HG03108 (cell line): ENCODE results near the gene ZBP1.

Experiments used
- ATAC-seq: cut with Tn5 transposase; IDR thresholded peaks from one replicate; pipeline ENCODE4 v1.9.1; 2021; ENCODE audit warnings: moderate library complexity; ENCODE audit not compliant: unreplicated experiment

The ZBP1 gene

GRCh38 chr20:57658833-57659516, 38.7 kb upstream of the ZBP1 start:
- no peak for ATAC-seq

- ATAC-seq = no peak
These were observed 38.2 kb upstream of the ZBP1 start for GRCh38 chr20:57658447-57658832.

DNA sequence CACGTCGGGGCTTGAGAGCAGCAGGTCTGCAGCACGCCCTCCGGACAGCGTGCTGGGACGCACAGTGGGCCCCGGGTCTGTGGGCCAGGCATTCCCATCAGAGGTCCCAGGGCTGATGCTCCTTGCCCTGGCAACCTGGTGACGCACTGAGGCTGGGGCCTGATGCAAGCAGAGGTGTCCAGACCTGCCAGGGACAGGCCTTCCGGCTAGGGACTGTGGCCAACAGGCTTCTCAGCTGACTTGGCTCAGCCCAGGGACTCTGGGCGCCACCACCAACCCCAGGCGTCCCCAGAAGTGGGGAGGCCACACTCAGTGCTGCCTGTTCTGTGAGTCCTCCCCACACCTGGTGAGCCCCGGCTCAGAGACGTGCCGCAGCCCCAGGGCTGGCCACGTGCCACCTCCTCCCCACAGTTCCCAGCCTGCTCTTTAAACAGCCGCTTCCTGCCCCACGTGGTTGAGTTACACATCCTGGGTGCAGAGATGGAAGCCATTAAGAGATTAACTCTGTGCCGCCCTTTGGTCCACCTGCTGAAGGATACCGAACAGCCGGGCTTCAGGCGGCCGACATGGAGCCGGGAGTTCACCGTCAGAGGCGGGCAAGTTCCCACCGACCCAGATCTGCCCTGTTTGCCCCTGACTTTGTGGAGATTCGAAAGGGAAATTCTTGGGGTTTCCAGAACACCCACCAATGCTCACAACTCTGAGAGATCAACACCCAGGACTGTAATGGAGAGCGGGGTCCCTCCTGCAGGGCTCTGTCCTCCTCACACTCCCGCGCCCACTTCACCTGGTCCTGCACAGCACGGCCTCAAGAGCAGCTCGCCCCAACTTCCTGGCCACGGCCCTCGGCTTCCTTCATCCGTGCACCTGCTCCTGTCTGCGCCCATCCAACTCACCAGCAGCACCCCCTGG, 37.6 kb upstream of the ZBP1 start:
- ATAC-seq = no peak

DNA sequence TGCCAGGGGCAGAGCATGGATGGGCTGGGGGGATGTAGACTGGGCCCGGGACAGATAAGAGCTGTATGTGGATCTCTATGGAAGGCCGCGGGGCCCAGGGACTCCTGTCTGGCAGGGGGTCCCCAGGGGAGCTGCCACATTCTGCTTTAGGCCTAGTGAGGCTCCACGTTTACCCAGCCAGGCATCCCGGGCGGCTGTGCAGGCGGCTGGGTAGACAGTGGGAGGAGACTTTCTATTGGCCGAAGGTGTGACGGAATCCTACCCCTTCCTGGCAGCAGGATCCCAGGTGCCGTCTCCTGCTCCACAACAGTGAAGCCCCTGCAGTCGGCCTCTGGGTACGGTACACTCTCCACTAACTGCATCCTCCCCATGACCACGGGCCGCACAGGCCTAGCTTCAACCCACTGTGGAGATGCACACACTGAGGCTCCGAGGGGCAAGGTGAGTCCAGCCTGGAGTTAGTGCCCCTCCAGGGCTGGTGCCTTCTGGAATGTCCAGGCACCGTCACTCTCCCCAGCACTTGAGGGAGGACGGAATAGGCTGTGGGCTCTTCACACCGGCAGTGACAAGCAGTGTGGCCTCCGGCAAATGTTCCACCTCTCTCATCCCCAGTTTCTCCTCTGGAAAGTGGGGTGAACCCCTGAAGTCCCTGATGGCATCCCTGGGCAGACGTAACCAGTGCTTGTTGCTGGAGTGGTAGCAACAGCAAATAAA, 36.8 kb upstream of the ZBP1 start:
- no peak for ATAC-seq

DNA sequence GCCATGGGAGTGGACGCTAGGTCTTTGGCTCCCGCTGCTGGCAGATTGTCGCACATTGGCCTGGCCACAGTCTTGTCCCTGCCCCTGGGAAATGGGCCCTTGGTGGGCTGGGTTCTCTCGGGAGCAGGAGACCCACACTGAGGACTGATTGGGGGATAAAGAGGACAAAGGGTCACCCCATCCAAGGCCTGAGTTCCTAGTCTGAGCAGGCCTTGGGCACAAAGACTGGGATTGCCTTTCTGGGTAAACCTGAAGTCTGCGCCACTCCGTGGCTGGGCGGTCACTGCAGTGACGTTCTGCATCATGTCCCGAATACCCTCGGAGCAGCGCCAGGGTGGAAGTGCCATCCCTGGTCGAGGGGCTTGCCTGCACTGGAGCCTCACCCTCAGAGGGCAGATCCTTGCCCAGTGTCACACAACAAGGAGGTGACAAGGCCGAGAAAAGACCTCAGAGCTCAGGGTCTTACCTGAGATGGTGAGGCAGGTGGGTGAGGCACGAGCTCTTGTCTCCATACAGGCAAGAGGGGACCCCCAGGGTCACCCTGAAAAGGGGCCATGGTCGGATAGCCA, 36.1 kb upstream of the ZBP1 start:
- no peak for ATAC-seq

DNA sequence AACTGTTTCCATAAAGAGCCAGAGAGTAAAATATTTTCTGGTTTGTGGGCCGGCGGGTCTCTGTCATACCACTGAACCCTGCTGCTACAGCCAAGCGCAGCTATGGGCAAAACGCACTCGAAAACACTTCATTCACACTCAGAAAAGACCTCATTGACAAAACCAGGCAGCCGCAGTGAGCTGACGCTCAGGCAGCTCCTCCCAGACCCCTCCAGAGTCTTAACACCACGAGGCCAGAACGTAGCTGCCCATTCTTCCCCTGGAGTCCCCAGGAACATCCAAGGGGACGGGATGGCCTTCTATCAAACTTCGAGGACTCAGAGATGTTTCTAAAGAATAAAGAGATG, 35.6 kb upstream of the ZBP1 start:
- ATAC-seq = no peak

- no peak for ATAC-seq
These were observed 35.0 kb upstream of the ZBP1 start for GRCh38 chr20:57654998-57655808.

DNA sequence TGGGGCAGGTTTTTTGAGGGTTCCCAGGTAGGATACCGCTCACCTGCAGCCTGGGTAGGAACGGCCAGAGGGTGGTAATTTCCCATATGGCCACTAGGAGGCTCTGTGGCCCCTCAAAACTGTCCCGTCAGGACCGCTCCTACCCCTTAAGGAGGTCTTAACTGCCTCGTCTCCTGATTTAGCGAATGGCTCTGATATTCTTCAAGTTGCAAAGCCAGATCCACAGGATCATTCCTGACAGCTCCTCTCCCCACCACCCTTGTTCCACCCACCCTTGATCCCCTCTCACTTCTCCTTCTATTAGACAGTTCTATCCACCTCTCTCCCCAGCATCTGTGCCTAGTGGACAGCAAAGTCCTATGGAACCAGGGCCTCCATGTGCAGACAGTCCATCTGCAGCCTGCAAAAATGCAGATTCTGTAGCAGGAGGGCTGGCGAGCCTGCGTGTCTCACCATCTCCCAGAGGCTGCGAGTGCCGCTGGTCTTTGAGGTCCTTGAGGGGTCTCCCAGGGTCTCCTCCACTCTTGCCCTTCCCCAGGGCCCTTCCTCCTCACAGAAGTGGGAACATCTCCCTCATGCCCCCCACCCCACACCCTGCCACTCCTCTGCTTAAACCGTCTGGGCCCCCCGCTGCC, 34.3 kb upstream of the ZBP1 start:
- peak; percentile 58 for ATAC-seq

GRCh38 chr20:57653910-57654309, 33.7 kb upstream of the ZBP1 start:
- no peak for ATAC-seq

GRCh38 chr20:57653546-57653900, 33.3 kb upstream of the ZBP1 start:
- ATAC-seq = no peak

GRCh38 chr20:57652606-57653545, 32.6 kb upstream of the ZBP1 start:
- ATAC-seq = no peak

- ATAC-seq = no peak
These were observed 31.8 kb upstream of the ZBP1 start for GRCh38 chr20:57651881-57652605.

- no peak for ATAC-seq
These were observed 30.7 kb upstream of the ZBP1 start for GRCh38 chr20:57650756-57651483.

DNA sequence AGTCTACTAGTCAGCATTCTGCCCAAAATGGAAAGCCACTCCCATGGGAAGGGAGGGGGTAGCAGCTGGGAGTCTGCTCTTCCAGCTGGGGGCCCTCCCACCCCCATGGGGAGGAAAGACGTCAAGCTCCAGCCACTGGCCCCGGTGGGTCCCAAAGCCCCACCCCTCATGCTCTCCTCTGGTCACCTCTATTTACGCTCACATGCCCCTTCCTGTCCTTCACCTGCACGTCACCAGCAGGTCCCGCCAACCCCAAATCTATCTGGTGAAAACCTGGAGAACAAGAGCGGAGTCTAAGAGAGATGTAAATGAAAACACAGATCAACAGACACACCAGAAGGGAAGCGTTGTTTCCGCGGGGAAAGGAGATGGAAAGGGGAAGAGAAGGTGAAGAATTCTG, 30.0 kb upstream of the ZBP1 start:
- ATAC-seq = no peak

DNA sequence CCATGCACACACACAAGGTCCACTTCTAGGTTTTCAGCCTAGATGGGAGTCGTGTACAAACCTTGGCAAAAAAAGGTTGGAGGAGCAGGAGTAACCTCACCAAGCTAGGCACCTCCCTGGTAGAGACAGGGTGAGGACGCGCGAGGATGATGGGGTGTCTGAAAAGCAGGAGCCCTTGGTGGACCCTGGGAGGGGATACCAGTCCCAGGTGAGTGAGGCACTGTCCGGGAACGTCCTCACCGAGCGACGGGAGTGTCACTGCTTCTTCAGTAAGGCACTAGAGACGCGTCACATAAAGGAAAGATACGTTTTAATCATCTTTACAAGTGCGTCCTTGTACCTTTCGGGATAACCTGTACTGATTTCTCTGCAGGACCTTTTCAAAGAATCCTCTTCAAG, 29.4 kb upstream of the ZBP1 start:
- ATAC-seq = no peak

GRCh38 chr20:57648878-57649616, 28.8 kb upstream of the ZBP1 start:
- ATAC-seq = no peak
